A549 (cell line): ENCODE data around the gene ABHD13.

Experiments used
- FOXS1 ChIP-seq: fragments of 250-450 bp; sonication (Bioruptor Pico); IDR thresholded peaks from 2 replicates; pipeline ENCODE4 v1.5.0; 2020; ENCODE audit warnings: mild to moderate bottlenecking, moderate library complexity
- JUN ChIP-seq, 2 experiments: fragments of >200 bp; sonication (Bioruptor Twin); formaldehyde crosslinking; IDR thresholded peaks; 2 replicates in 1 of 2; 3 replicates in 1 of 2; pipeline ENCODE4 v1.6.1; 2016 to 2017
- NFE2L2 ChIP-seq: fragments of 150-350 bp; conservative IDR thresholded peaks from 2 replicates; pipeline ENCODE4 v1.6.1; 2014; ENCODE audit warnings: low read length
- POLR2A ChIP-seq: IDR thresholded peaks from 2 replicates; pipeline ENCODE4 v1.6.1; 2012; ENCODE audit warnings: mild to moderate bottlenecking, low read length
- RAD21 ChIP-seq, 2 experiments: fragments of >200 bp in 1 of 2; sonication (Bioruptor Twin) in 1 of 2; formaldehyde crosslinking in 1 of 2; IDR thresholded peaks in 1 of 2; conservative IDR thresholded peaks in 1 of 2; 2 replicates in 1 of 2; 3 replicates in 1 of 2; pipeline ENCODE4 v1.6.1; 2012 to 2018; ENCODE audit warnings: inconsistent platforms in 1 of 2
- TF ChIP-seq, protein P1 (sequence below): fragments of >200 bp; sonication (Bioruptor Twin); formaldehyde crosslinking; IDR thresholded peaks from 3 replicates; pipeline ENCODE4 v1.5.1; 2016
- TF ChIP-seq, protein P2 (sequence below): IDR thresholded peaks from 2 replicates; pipeline ENCODE4 v1.6.1; 2012

- no peak for TF ChIP-seq RAD21 (conservative IDR thresholded peaks at IDR 0.05 in 1 of 2, IDR thresholded peaks at IDR 0.05 in 1 of 2)
- TF ChIP-seq, protein P1, sequence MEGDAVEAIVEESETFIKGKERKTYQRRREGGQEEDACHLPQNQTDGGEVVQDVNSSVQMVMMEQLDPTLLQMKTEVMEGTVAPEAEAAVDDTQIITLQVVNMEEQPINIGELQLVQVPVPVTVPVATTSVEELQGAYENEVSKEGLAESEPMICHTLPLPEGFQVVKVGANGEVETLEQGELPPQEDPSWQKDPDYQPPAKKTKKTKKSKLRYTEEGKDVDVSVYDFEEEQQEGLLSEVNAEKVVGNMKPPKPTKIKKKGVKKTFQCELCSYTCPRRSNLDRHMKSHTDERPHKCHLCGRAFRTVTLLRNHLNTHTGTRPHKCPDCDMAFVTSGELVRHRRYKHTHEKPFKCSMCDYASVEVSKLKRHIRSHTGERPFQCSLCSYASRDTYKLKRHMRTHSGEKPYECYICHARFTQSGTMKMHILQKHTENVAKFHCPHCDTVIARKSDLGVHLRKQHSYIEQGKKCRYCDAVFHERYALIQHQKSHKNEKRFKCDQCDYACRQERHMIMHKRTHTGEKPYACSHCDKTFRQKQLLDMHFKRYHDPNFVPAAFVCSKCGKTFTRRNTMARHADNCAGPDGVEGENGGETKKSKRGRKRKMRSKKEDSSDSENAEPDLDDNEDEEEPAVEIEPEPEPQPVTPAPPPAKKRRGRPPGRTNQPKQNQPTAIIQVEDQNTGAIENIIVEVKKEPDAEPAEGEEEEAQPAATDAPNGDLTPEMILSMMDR: no peak
- TF ChIP-seq, protein P2, sequence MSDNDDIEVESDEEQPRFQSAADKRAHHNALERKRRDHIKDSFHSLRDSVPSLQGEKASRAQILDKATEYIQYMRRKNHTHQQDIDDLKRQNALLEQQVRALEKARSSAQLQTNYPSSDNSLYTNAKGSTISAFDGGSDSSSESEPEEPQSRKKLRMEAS: no peak
- TF ChIP-seq FOXS1: no peak
- TF ChIP-seq JUN (IDR thresholded peaks at IDR 0.05): no peak
- TF ChIP-seq POLR2A: no peak
- no peak for TF ChIP-seq NFE2L2
Observed at GRCh38 chr13:108190897-108191296, 27.3 kb upstream of the ABHD13 start.
